ENCODE data around the gene VAV3. TPM values are rescaled to one million over a fixed set of nuclear protein-coding genes. Genes with fewer than 3 reads are reported as not detected.

The VAV3 gene
- total RNA-seq, 1 experiment from 2014 or later = 10.0 TPM

DNA sequence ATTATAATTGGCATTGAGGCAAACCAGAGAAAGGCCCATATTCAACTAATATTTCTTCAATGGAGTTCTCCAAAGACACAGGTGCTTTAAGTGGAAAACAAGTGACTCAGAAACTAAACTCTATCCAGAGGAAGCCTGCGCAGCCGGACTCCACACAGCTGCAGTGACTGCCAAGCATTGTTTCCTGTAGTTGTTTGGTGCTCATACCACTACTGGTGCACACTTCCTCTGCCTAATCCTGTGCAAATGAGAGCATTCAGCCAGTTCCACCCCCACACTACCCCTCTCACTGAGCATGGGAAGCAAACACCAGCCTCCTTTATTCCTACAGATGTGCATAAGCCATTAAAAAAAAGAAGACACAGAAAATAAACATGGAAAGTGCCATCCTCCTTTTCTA lies 102.9 kb downstream of the VAV3 start:
- no peak for TF ChIP-seq MYBL2 (CRISPR knock-in tag; IDR thresholded peaks at IDR 0.05)
- no peak for TF ChIP-seq ESRRA (CRISPR knock-in tag; IDR thresholded peaks at IDR 0.05; ENCODE audit: borderline replicate concordance)
- TF ChIP-seq, protein P1, sequence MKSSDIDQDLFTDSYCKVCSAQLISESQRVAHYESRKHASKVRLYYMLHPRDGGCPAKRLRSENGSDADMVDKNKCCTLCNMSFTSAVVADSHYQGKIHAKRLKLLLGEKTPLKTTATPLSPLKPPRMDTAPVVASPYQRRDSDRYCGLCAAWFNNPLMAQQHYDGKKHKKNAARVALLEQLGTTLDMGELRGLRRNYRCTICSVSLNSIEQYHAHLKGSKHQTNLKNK (CRISPR knock-in tag; IDR thresholded peaks at IDR 0.05) = no peak
- TF ChIP-seq TEAD1 (CRISPR knock-in tag; IDR thresholded peaks at IDR 0.05) = no peak
- no peak for TF ChIP-seq SMAD4 (CRISPR knock-in tag; IDR thresholded peaks at IDR 0.05)
- TF ChIP-seq, protein P2, sequence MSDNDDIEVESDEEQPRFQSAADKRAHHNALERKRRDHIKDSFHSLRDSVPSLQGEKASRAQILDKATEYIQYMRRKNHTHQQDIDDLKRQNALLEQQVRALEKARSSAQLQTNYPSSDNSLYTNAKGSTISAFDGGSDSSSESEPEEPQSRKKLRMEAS (CRISPR knock-in tag; IDR thresholded peaks at IDR 0.05) = no peak
- TF ChIP-seq ETV6 (CRISPR knock-in tag; IDR thresholded peaks at IDR 0.05) = no peak
- TF ChIP-seq RELA (CRISPR knock-in tag; IDR thresholded peaks at IDR 0.05; ENCODE audit: borderline replicate concordance) = no peak
- TF ChIP-seq GRHL2 (CRISPR knock-in tag; IDR thresholded peaks at IDR 0.05; ENCODE audit: insufficient replicate concordance, severe bottlenecking) = no peak
- TF ChIP-seq, protein P3, sequence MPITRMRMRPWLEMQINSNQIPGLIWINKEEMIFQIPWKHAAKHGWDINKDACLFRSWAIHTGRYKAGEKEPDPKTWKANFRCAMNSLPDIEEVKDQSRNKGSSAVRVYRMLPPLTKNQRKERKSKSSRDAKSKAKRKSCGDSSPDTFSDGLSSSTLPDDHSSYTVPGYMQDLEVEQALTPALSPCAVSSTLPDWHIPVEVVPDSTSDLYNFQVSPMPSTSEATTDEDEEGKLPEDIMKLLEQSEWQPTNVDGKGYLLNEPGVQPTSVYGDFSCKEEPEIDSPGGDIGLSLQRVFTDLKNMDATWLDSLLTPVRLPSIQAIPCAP (CRISPR knock-in tag; IDR thresholded peaks at IDR 0.05) = no peak
- TF ChIP-seq SMAD3 (CRISPR knock-in tag; IDR thresholded peaks at IDR 0.05; ENCODE audit: borderline replicate concordance) = no peak
- TF ChIP-seq RORB (CRISPR knock-in tag; IDR thresholded peaks at IDR 0.05) = no peak
- no peak for TF ChIP-seq TP53 (CRISPR knock-in tag; IDR thresholded peaks at IDR 0.05)
- TF ChIP-seq OVOL2 (CRISPR knock-in tag; IDR thresholded peaks at IDR 0.05; ENCODE audit: borderline replicate concordance) = no peak
- TF ChIP-seq, protein P4, sequence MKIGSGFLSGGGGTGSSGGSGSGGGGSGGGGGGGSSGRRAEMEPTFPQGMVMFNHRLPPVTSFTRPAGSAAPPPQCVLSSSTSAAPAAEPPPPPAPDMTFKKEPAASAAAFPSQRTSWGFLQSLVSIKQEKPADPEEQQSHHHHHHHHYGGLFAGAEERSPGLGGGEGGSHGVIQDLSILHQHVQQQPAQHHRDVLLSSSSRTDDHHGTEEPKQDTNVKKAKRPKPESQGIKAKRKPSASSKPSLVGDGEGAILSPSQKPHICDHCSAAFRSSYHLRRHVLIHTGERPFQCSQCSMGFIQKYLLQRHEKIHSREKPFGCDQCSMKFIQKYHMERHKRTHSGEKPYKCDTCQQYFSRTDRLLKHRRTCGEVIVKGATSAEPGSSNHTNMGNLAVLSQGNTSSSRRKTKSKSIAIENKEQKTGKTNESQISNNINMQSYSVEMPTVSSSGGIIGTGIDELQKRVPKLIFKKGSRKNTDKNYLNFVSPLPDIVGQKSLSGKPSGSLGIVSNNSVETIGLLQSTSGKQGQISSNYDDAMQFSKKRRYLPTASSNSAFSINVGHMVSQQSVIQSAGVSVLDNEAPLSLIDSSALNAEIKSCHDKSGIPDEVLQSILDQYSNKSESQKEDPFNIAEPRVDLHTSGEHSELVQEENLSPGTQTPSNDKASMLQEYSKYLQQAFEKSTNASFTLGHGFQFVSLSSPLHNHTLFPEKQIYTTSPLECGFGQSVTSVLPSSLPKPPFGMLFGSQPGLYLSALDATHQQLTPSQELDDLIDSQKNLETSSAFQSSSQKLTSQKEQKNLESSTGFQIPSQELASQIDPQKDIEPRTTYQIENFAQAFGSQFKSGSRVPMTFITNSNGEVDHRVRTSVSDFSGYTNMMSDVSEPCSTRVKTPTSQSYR (CRISPR knock-in tag; IDR thresholded peaks at IDR 0.05) = no peak
- no peak for DNase-seq (ENCODE audit: low spot score)
- H3K27ac Mint-ChIP-seq = no peak overlapping the region
- peak; percentile 34; the same call in 1 of the 2 replicates for ATAC-seq
- POLR2A ChIA-PET = no interaction called here
- peaks cover 20% of the 10 kb centered on the region for H3K9me3 Mint-ChIP-seq
- CTCF ChIA-PET = no interaction called here
- H3K4me3 Mint-ChIP-seq = no peak overlapping the region
- no peaks in the 10 kb centered on the region; the same call in 1 of the 2 replicates for H3K27me3 Mint-ChIP-seq (ENCODE audit: low read depth)
- H3K4me1 Mint-ChIP-seq = peaks cover 61% of the 10 kb centered on the region
- peaks cover 13% of the 10 kb centered on the region for H3K36me3 Mint-ChIP-seq

DNA sequence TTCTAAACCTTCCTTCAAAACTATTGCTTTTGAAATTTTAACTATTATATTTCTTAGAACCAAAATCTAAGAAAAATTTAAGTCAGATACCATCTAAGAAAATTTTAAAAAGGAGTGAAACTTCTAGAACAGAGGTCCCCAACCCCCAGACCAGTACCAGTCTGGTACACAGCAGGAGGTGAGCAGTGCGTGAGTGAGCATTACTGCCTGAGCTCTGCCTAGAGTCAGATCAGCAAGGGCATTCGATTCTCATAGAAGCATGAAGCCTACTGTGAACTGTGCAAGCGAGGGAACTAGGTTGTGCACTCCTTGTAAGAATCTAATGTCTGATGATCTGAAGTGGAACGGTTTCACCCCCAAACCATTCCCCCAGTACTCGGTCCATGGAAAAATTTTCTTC lies 106.7 kb downstream of the VAV3 start:
- H3K27me3 Mint-ChIP-seq (ENCODE audit: low read depth) = no peaks in the 10 kb centered on the region

More for the DNA sequence above, 106.7 kb downstream of the VAV3 start:
- H3K4me3 Mint-ChIP-seq = no peak overlapping the region
- ATAC-seq (peak; percentile 59), DNase-seq (ENCODE audit: low spot score) (no peak)
- H3K36me3 Mint-ChIP-seq = peaks cover 13% of the 10 kb centered on the region
- POLR2A ChIA-PET = no interaction called here
- TF ChIP-seq PRRX2 (CRISPR knock-in tag; IDR thresholded peaks at IDR 0.05) (no peak), KAT7 (CRISPR knock-in tag; IDR thresholded peaks at IDR 0.05; ENCODE audit: borderline replicate concordance) (no peak), ESRRA (CRISPR knock-in tag; IDR thresholded peaks at IDR 0.05; ENCODE audit: borderline replicate concordance) (no peak), SOX15 (CRISPR knock-in tag; IDR thresholded peaks at IDR 0.05) (no peak), RORB (CRISPR knock-in tag; IDR thresholded peaks at IDR 0.05) (no peak), SMAD4 (CRISPR knock-in tag; IDR thresholded peaks at IDR 0.05) (no peak), CREM (CRISPR knock-in tag; IDR thresholded peaks at IDR 0.05) (no peak), TP53 (CRISPR knock-in tag; IDR thresholded peaks at IDR 0.05) (no peak)
- TF ChIP-seq, protein P1 (CRISPR knock-in tag; IDR thresholded peaks at IDR 0.05) = no peak
- TF ChIP-seq, protein P5, sequence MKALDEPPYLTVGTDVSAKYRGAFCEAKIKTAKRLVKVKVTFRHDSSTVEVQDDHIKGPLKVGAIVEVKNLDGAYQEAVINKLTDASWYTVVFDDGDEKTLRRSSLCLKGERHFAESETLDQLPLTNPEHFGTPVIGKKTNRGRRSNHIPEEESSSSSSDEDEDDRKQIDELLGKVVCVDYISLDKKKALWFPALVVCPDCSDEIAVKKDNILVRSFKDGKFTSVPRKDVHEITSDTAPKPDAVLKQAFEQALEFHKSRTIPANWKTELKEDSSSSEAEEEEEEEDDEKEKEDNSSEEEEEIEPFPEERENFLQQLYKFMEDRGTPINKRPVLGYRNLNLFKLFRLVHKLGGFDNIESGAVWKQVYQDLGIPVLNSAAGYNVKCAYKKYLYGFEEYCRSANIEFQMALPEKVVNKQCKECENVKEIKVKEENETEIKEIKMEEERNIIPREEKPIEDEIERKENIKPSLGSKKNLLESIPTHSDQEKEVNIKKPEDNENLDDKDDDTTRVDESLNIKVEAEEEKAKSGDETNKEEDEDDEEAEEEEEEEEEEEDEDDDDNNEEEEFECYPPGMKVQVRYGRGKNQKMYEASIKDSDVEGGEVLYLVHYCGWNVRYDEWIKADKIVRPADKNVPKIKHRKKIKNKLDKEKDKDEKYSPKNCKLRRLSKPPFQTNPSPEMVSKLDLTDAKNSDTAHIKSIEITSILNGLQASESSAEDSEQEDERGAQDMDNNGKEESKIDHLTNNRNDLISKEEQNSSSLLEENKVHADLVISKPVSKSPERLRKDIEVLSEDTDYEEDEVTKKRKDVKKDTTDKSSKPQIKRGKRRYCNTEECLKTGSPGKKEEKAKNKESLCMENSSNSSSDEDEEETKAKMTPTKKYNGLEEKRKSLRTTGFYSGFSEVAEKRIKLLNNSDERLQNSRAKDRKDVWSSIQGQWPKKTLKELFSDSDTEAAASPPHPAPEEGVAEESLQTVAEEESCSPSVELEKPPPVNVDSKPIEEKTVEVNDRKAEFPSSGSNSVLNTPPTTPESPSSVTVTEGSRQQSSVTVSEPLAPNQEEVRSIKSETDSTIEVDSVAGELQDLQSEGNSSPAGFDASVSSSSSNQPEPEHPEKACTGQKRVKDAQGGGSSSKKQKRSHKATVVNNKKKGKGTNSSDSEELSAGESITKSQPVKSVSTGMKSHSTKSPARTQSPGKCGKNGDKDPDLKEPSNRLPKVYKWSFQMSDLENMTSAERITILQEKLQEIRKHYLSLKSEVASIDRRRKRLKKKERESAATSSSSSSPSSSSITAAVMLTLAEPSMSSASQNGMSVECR (CRISPR knock-in tag; IDR thresholded peaks at IDR 0.05; ENCODE audit: borderline replicate concordance) = no peak
- TF ChIP-seq, protein P6, sequence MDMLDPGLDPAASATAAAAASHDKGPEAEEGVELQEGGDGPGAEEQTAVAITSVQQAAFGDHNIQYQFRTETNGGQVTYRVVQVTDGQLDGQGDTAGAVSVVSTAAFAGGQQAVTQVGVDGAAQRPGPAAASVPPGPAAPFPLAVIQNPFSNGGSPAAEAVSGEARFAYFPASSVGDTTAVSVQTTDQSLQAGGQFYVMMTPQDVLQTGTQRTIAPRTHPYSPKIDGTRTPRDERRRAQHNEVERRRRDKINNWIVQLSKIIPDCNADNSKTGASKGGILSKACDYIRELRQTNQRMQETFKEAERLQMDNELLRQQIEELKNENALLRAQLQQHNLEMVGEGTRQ (CRISPR knock-in tag; IDR thresholded peaks at IDR 0.05) = no peak
- TF ChIP-seq, protein P7, sequence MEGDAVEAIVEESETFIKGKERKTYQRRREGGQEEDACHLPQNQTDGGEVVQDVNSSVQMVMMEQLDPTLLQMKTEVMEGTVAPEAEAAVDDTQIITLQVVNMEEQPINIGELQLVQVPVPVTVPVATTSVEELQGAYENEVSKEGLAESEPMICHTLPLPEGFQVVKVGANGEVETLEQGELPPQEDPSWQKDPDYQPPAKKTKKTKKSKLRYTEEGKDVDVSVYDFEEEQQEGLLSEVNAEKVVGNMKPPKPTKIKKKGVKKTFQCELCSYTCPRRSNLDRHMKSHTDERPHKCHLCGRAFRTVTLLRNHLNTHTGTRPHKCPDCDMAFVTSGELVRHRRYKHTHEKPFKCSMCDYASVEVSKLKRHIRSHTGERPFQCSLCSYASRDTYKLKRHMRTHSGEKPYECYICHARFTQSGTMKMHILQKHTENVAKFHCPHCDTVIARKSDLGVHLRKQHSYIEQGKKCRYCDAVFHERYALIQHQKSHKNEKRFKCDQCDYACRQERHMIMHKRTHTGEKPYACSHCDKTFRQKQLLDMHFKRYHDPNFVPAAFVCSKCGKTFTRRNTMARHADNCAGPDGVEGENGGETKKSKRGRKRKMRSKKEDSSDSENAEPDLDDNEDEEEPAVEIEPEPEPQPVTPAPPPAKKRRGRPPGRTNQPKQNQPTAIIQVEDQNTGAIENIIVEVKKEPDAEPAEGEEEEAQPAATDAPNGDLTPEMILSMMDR (IDR thresholded peaks at IDR 0.05) = no peak
- TF ChIP-seq, protein P2 (CRISPR knock-in tag; IDR thresholded peaks at IDR 0.05) = no peak
- CTCF ChIA-PET = no interaction called here
- no peak overlapping the region for H3K27ac Mint-ChIP-seq
- peaks cover 24% of the 10 kb centered on the region for H3K9me3 Mint-ChIP-seq
- H3K4me1 Mint-ChIP-seq = peaks cover 50% of the 10 kb centered on the region

Data from WTC11 (cell line).